ENCODE data around the gene AKAP9. TPM values are rescaled to one million over a fixed set of nuclear protein-coding genes. Genes with fewer than 3 reads are reported as not detected.

AKAP9 gene
- total RNA-seq, 1 donor, result 49.2 TPM

DNA sequence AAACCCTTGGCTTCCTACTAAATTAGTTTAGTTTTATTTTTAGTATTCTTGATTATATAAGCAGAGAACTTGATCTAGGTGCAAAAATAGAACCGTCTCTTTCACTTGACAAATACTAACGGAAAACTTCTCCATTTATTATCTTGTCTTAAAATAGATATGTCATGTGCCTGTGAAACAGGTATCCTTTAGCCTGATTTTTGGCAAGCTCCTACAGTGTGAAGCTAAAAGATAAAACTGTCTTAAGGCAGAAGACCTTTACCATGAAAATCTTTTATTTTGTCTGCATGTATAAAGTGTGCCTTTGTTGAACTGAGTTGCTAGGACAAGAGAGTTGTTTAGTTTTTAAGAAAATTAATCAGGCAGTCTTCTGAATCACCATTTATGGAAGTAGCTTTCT is 103.0 kb downstream of the AKAP9 start:
- DNase-seq (ENCODE audit: low read depth), result no peak
- H3K4me3 ChIP-seq (ENCODE audit: low read depth, low read length), result no peak overlapping the region
- TF ChIP-seq CTCF (IDR thresholded peaks at IDR 0.05; ENCODE audit: insufficient read depth, low read depth, low read length), result no peak

DNA sequence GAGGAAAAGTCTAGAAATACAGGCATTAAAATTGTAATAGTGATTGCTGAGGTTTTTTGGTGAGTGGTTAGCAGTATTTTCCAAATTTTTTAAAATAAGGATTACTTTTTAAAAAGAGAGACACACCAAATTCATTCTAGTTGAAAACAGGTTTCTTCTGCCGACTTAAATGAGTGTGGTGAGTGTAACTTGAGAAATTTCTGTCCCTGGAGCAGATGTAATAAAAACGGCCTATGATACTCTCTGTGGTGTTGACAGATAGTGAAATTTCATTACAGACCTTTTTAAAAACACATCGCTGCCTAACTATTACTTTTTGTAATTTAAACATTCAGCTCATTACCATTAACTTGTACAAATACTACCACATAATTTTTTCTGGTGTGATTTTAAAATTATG is 103.5 kb downstream of the AKAP9 start:
- DNase-seq (ENCODE audit: low read depth), result no peak
- TF ChIP-seq CTCF (IDR thresholded peaks at IDR 0.05; ENCODE audit: insufficient read depth, low read depth, low read length), result no peak
- H3K4me3 ChIP-seq (ENCODE audit: low read depth, low read length), result no peak overlapping the region

- no peak for TF ChIP-seq CTCF (IDR thresholded peaks at IDR 0.05; ENCODE audit: insufficient read depth, low read depth, low read length)
- DNase-seq (ENCODE audit: low read depth), result no peak
- H3K4me3 ChIP-seq (ENCODE audit: low read depth, low read length), result no peak overlapping the region
Observed at GRCh38 chr7:92044940-92045339, 104.3 kb downstream of the AKAP9 start.

DNA sequence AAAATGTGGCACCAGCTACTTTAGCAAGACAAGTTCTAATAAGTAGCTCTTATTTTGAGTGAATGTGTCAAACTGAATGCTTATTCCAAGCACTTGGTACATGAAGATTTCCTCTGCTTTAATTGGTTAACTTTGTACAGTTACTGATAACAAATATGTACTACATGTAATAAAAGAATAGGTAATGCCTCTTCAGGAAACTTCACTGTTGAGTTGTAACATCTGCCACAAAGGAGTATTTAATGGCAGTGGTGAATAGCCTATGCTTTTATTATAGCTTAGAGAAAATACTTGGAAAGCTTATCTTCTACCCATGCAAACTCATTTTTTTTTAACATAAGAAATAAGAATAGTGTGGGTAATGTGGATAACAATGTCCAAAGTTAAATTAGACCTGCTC is 111.0 kb downstream of the AKAP9 start:
- H3K4me3 ChIP-seq (ENCODE audit: low read depth, low read length), result no peak overlapping the region
- no peak for TF ChIP-seq CTCF (IDR thresholded peaks at IDR 0.05; ENCODE audit: insufficient read depth, low read depth, low read length)
- DNase-seq (ENCODE audit: low read depth), result no peak

- H3K4me3 ChIP-seq (ENCODE audit: low read depth, low read length), result no peak overlapping the region
- no peak for TF ChIP-seq CTCF (IDR thresholded peaks at IDR 0.05; ENCODE audit: insufficient read depth, low read depth, low read length)
- no peak for DNase-seq (ENCODE audit: low read depth)
Observed at GRCh38 chr7:92052159-92052558, 111.5 kb downstream of the AKAP9 start.

- H3K4me3 ChIP-seq (ENCODE audit: low read depth, low read length), result no peak overlapping the region
- no peak for DNase-seq (ENCODE audit: low read depth)
- no peak for TF ChIP-seq CTCF (IDR thresholded peaks at IDR 0.05; ENCODE audit: insufficient read depth, low read depth, low read length)
Observed at GRCh38 chr7:92052684-92053083, 112.0 kb downstream of the AKAP9 start.

GRCh38 chr7:92053312-92053711 is 112.7 kb downstream of the AKAP9 start:
- no peak for TF ChIP-seq CTCF (IDR thresholded peaks at IDR 0.05; ENCODE audit: insufficient read depth, low read depth, low read length)
- H3K4me3 ChIP-seq (ENCODE audit: low read depth, low read length), result no peak overlapping the region
- no peak for DNase-seq (ENCODE audit: low read depth)
